PC-3 (cell line): ENCODE results near the gene PLSCR4. TPM values are rescaled to one million over a fixed set of nuclear protein-coding genes. Genes with fewer than 3 reads are reported as not detected.

ENCODE experiments used
- ATAC-seq: fragments of 200-7000 bp; cut with Tn5 transposase; 2 replicates; pipeline ENCODE4 v1.9.1; 2020; ENCODE audit warnings: mild to moderate bottlenecking, moderate library complexity
- BruUV-seq: library from RNA; stranded (reverse); fragments of 400-500 nt; replicated peaks from 2 replicates; lab custom pipeline; 2021; lab: Mats Ljungman, UMichigan
- CTCF ChIA-PET: fragments of 300-600 bp; sonication (Branson Sonifier 250); formaldehyde crosslinking; loops from one replicate; lab custom pipeline; 2022; ENCODE audit warnings: antibody characterized with exemption; lab: Charles Lee
- POLR2A ChIA-PET: fragments of 300-600 bp; sonication (Branson Sonifier 250); formaldehyde crosslinking; loops from one replicate; lab custom pipeline; 2022; ENCODE audit warnings: antibody characterized with exemption; ENCODE audit not compliant: unreplicated experiment; lab: Charles Lee
- DNase-seq: peaks from one replicate; pipeline ENCODE4 v3.0.0-alpha.2; 2015
- H2AFZ ChIP-seq: fragments of 300-600 bp; sonication (generic); 2 replicates; pipeline ENCODE4 v1.6.0; 2016; ENCODE audit warnings: antibody characterized with exemption, low read length
- H3F3A ChIP-seq: fragments of 300-600 bp; sonication (generic); one replicate; pipeline ENCODE4 v1.6.0; 2017; ENCODE audit warnings: antibody characterized with exemption, low read length, control low read depth, mild to moderate bottlenecking; ENCODE audit not compliant: unreplicated experiment
- H3K27ac ChIP-seq: fragments of 300-600 bp; sonication (generic); 2 replicates; pipeline ENCODE4 v1.5.1; 2016; ENCODE audit warnings: mild to moderate bottlenecking, low read length
- H3K27me3 ChIP-seq: fragments of 300-600 bp; sonication (generic); 2 replicates; pipeline ENCODE4 v1.6.1; 2016; ENCODE audit warnings: low read length, mixed read lengths
- H3K36me3 ChIP-seq: fragments of 300-600 bp; sonication (generic); 2 replicates; pipeline ENCODE4 v1.6.1; 2016; ENCODE audit warnings: low read depth, mixed run types, low read length, mixed read lengths
- H3K4me1 ChIP-seq: fragments of 300-600 bp; sonication (generic); 2 replicates; pipeline ENCODE4 v1.5.1; 2016; ENCODE audit warnings: low read length; ENCODE audit not compliant: insufficient read depth
- H3K4me2 ChIP-seq: fragments of 300-600 bp; sonication (generic); 2 replicates; pipeline ENCODE4 v1.6.0; 2016; ENCODE audit warnings: low read length
- H3K4me3 ChIP-seq: fragments of 300-600 bp; sonication (generic); 2 replicates; pipeline ENCODE4 v1.5.1; 2016; ENCODE audit warnings: mild to moderate bottlenecking, low read length, mixed read lengths
- H3K79me2 ChIP-seq: fragments of 300-600 bp; sonication (generic); 2 replicates; pipeline ENCODE4 v1.6.1; 2017; ENCODE audit warnings: low read length, mixed read lengths
- H3K9ac ChIP-seq: fragments of 300-600 bp; sonication (generic); 2 replicates; pipeline ENCODE4 v1.6.0; 2016; ENCODE audit warnings: mild to moderate bottlenecking, low read length
- H3K9me2 ChIP-seq: fragments of 300-600 bp; sonication (generic); replicated peaks from 2 replicates; pipeline ENCODE4 v1.6.1; 2016; ENCODE audit warnings: mixed run types, low read length, mixed read lengths
- H3K9me3 ChIP-seq: fragments of 300-600 bp; sonication (generic); 2 replicates; pipeline ENCODE4 v1.6.1; 2016; ENCODE audit warnings: low read length, mixed read lengths
- H4K20me1 ChIP-seq: fragments of 300-600 bp; sonication (generic); 2 replicates; pipeline ENCODE4 v1.6.1; 2016; ENCODE audit warnings: low read length, mixed read lengths
- EZH2 ChIP-seq: fragments of 300-600 bp; sonication (generic); IDR thresholded peaks from one replicate; pipeline ENCODE4 v1.6.1; 2017; ENCODE audit warnings: antibody characterized with exemption, mild to moderate bottlenecking, low read length; ENCODE audit not compliant: unreplicated experiment
- EZH2phosphoT487 ChIP-seq: fragments of 300-600 bp; sonication (generic); IDR thresholded peaks from 2 replicates; pipeline ENCODE4 v1.6.1; 2018; ENCODE audit warnings: mild to moderate bottlenecking, antibody characterized with exemption, low read length, borderline replicate concordance
- intact Hi-C: fragments of 100-400 bp; cut with micrococcal nuclease; formaldehyde crosslinking; loops from 2 replicates; pipeline ENCODE4 v1.9.0; 2023
- total RNA-seq: library from RNA; depleted of rRNA; stranded (reverse); fragments of >200 nt; gene quantifications from 2 replicates; pipeline ENCODE4 v1.2.3, GENCODE V29; 2014
- TF ChIP-seq, protein P1 (sequence below): fragments of 300-600 bp; sonication (generic); conservative IDR thresholded peaks from 2 replicates; pipeline ENCODE4 v1.5.1; 2017; ENCODE audit warnings: antibody characterized with exemption, low read depth, mild to moderate bottlenecking, low read length

PLSCR4 gene
- total RNA-seq, 1 experiment from 2014 or later: 0.84 TPM

DNA sequence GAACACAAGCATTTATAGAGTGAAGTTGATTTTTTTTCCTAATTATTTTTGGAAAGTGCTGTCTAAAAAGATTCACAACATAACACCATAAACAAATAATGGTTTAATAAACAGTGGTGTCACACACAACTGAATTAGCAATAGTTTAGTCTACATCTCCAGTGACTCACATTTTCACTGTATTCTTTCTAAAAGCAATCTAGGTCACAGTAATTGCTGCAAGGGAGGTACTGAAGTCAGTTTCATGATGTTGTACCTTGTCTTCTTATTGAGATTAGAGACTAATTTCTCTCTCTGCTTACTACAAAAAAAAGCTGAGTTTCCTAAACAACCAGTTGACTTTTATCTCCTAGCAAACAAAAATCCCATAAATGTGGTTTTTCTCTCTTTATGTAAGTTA lies 29.6 kb downstream of the PLSCR4 start:
- no peak overlapping the region for H3K9ac ChIP-seq
- DNase-seq: no peak
- no peak for ATAC-seq
- H3K9me3 ChIP-seq: no peaks in the 10 kb centered on the region
- intact Hi-C loops: no loop called here
- ChIA-PET POLR2A (no interaction called here), CTCF (no interaction called here)
- H3K27ac ChIP-seq: no peak overlapping the region
- no peaks in the 10 kb centered on the region for H3K79me2 ChIP-seq
- TF ChIP-seq EZH2phosphoT487: no peak
- TF ChIP-seq, protein P1, sequence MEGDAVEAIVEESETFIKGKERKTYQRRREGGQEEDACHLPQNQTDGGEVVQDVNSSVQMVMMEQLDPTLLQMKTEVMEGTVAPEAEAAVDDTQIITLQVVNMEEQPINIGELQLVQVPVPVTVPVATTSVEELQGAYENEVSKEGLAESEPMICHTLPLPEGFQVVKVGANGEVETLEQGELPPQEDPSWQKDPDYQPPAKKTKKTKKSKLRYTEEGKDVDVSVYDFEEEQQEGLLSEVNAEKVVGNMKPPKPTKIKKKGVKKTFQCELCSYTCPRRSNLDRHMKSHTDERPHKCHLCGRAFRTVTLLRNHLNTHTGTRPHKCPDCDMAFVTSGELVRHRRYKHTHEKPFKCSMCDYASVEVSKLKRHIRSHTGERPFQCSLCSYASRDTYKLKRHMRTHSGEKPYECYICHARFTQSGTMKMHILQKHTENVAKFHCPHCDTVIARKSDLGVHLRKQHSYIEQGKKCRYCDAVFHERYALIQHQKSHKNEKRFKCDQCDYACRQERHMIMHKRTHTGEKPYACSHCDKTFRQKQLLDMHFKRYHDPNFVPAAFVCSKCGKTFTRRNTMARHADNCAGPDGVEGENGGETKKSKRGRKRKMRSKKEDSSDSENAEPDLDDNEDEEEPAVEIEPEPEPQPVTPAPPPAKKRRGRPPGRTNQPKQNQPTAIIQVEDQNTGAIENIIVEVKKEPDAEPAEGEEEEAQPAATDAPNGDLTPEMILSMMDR: no peak
- no peak for TF ChIP-seq EZH2
- no peak overlapping the region for H3K4me2 ChIP-seq
- no peak overlapping the region for H2AFZ ChIP-seq
- H3K9me2 ChIP-seq: no peaks in the 10 kb centered on the region
- BruUV-seq: no TSS peak
- no peak overlapping the region for H3K4me3 ChIP-seq
- no peaks in the 10 kb centered on the region for H4K20me1 ChIP-seq
- no peaks in the 10 kb centered on the region for H3K27me3 ChIP-seq
- H3K36me3 ChIP-seq: no peaks in the 10 kb centered on the region
- no peaks in the 10 kb centered on the region for H3F3A ChIP-seq
- H3K4me1 ChIP-seq: peaks cover 38% of the 10 kb centered on the region

DNA sequence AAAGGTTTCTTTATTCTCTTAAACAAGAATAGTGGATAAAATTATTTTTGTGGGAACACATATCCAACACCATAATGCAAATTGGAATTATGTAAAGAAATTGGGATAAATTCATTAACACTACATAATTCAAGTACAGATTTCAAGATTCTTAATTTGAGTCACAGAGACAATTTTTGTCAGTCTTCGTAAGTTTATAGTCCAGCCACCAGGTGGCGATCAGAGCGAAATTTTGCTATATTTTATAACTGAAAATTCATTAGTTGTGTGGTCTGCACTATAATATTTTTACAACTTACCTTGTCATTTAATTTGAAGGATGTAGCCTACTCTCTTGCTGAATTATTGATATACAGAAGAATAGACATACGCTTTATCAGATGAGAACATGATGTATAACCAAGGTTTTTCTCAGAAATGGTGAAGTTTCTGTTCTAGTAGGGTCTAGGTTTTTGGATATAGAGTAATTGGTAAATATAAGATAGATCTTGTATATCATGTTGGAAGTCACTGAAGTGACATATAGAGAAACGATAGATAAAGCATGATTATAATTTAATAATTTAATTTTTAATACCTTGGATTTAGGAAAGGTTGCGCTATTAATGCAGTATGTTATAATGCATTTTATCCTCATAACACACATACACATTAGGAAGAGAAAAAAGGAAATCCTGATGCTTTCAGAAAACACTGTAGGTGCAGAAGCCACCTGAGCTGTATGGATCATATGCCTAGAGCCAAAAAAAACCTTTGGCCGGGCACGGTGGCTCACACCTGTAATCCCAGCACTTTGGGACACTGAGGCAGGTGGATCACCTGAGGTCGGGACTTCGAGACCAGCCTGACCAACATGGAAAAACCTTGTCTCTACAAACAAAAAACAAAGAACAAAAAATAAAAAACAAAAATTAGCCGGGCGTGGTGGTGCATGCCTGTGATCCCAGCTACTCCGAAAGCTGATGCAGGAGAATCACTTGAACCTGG lies 31.7 kb downstream of the PLSCR4 start:
- H3K36me3 ChIP-seq: no peaks in the 10 kb centered on the region
- TF ChIP-seq, protein P1: peak; percentile 90
- TF ChIP-seq EZH2phosphoT487: no peak
- DNase-seq (peak; percentile 70), ATAC-seq (peak; percentile 15; the same call in 1 of the 2 replicates)
- BruUV-seq: no TSS peak
- H3K4me2 ChIP-seq: no peak overlapping the region
- H2AFZ ChIP-seq: 0 out of 2 replicates have a peak overlapping the region, but pooled peaks have one; percentile 13
- H4K20me1 ChIP-seq: no peaks in the 10 kb centered on the region
- H3K9ac ChIP-seq: no peak overlapping the region
- H3K79me2 ChIP-seq: no peaks in the 10 kb centered on the region
- peaks cover 38% of the 10 kb centered on the region for H3K4me1 ChIP-seq
- H3K27me3 ChIP-seq: no peaks in the 10 kb centered on the region
- no peaks in the 10 kb centered on the region for H3F3A ChIP-seq
- H3K9me3 ChIP-seq: no peaks in the 10 kb centered on the region
- no peak overlapping the region for H3K27ac ChIP-seq
- ChIA-PET POLR2A (no interaction called here), CTCF (interaction anchor here (0.7 to 1.3 kb wide), 2 partner anchors 108 to 134 kb away, joined by 3 to 6 read pairs; no protein-coding TSS in a partner anchor)
- H3K4me3 ChIP-seq: no peak overlapping the region
- no peaks in the 10 kb centered on the region for H3K9me2 ChIP-seq
- intact Hi-C loops: loop anchor here (1.0 to 2.0 kb wide), 5 partner anchors 30 to 358 kb away; no protein-coding TSS in a partner anchor
